ENCODE results near the gene TNFRSF9. TPM values are rescaled to one million over a fixed set of nuclear protein-coding genes. Genes with fewer than 3 reads are reported as not detected.
"Not testable (repeated sequence)": the region's sequence is repeated elsewhere in the genome, so short reads cannot be mapped to it uniquely, and the experiment has no call there.

TNFRSF9 gene
- total RNA-seq, 2 donors from 2014 or later = 0.08 to 0.09 TPM

DNA sequence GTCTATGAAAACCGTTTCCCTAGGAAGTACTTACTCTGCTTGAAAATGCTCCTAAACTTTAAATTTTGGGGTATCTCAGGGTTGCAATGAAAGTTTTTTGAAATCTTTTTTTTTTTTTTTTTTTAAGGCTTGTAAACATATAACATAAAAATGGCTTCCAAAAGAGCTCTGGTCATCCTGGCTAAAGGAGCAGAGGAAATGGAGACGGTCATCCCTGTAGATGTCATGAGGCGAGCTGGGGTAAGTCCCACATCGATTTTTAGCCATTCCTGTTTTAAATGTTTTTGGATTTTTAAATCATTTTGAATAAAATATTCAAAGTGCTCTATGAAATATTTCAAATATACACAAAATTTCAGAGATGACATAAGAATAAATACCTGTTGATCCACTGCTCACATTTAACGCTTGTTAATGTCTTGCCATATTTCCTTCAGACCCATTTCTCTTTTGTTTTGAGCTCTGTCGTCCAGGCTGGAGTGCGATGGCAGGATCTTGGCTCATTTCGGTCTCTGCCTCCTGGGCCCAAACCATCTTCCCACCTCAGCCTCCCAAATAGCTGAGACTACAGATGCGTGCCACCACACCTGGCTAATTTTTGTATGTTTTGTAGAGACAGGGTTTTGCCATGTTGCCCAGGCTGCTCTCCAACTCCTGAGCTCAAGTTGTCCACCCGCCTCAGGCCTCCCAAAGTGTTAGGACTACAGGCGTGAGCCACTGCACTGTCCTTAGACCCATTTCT is 22.2 kb upstream of the TNFRSF9 start:
- DNase-seq (no peak), ATAC-seq (no peak)
- intact Hi-C loops (cut with DNase I) = no loop called here

DNA sequence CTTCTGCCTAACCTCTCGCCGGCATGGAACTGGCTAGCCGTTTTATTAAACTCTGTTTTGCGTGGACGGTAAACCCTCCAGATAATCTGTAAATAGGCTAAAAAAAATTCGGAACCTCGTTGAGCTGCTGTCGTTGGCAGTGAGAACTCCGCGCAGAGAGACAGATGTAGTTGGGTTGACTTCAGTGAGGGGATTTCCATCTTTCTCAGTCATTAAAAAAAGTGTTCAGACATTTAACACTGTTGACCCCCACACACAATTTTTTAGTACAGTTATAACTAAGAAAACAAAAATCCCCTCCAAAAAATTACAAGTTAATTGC is 21.3 kb upstream of the TNFRSF9 start:
- ATAC-seq = no peak
- no peak for DNase-seq
- intact Hi-C loops (cut with DNase I) = no loop called here

DNA sequence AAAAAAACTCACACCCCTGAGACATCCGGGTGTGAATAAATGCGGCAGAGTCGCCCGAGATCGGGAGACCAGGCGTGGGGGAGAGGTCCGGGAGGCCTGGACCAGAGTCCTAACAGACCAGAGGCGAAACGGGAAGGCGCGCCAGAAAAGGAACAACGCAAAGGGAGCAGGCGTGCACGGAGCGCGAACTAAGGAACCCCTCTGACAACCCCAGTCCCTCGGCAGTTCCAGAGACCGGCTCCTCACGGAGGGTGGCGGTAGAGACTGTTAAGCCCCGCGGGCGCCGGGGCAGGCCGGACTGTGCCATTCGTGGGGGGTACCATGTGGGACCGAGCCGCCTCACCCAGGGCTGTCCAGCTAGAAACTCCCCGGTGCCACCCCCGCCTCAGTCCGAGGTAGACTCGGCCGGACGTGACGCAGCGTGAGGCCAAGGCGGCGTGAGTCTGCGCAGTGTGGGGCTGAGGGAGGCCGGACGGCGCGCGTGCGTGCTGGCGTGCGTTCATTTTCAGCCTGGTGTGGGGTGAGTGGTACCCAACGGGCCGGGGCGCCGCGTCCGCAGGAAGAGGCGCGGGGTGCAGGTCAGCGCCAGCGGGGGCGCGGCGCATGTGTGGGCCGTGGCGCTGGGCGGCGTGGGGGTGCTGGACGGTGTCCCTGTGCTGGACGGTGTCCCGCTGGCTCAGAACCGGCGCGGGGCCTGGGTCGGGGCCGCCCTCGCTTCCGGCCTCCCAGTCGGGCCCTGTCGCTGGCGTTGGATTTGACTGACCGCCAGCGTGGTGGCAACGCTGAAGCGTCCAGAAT is 20.8 kb upstream of the TNFRSF9 start, which contains the start of gene PARK7:
Gene PARK7, plus strand, starts transcription at position 496 of the 798 bp plus-strand sequence. CDS start 1,075 bp downstream, outside the sequence.
- intact Hi-C loops (cut with DNase I) = no loop called here
- ATAC-seq (peak; percentile 96 to 97), DNase-seq (peak; percentile 100)

DNA sequence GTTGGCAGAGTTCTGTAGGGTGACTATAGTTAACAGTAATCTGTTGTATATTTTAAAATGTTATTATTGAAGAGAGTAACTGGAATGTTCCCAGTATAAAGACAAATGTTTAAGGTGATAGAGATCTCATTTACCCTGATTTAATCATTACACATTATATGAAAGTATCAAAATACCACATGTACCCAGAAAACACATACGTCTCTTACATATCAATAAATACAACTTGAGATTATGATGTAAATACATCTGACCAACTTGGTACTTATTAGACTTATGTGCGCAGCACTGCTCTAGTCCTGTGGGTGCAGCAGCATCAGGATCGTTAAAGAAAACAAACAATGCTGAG is 20.2 kb upstream of the TNFRSF9 start:
- DNase-seq (no peak), ATAC-seq (no peak)
- intact Hi-C loops (cut with DNase I) = no loop called here

DNA sequence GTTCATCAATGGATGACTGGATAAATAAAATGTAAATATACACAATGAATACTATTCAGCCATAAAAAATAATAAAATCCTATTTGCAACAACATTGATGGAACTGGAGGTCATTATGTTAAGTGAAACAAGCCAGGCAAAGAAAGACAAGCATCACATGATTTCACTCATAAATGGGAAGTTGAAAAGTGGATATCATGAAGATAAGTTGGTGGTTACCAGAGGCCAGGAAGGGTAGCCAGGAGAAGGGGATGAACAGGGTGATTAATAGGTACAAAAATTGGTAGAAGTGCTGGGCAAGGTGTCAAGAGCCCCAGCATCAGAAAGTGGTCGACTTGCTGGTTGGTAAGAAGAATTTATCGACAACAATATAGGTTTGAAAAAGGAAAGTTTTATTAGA is 19.5 kb upstream of the TNFRSF9 start:
- ATAC-seq (no peak), DNase-seq (no peak)
- intact Hi-C loops (cut with DNase I) = no loop called here

DNA sequence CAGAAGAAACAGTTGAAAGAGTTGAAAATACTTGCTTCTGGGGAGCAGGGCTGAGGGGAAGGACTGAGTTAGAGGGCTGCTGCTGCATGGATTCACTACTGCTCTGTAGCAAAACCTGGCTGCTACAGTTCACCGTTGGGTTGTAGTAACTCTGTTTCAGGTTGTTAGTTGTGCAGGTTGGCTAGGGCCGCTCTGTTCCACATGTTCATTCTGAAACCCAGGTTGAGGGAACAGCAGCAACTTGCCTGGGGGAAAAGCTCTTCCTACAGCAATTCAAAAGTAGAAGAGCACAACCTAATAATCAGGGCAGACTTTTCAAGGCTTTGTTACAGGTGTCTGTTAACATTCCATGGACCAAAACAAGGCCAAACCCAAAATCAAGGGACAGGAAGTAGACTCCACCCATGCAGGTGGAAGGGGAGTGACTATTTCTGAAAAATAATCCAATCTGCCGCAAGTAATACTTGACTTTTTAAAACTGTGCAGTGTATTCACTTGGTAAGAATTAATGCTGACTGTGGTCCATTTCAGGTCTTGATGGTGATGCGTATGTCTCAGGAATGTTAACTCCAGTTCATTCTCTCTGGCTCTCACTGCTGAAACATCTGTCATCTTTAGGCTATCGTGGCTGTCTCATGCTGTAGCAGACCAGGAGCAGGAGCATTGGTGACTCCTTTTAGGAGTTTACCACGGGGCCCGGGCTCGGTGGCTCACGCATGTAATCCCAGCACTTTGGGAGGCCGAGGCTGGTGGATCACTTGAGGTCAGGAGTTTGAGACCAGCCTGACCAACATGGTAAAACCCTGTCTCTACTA is 15.8 kb upstream of the TNFRSF9 start:
- no peak for DNase-seq
- intact Hi-C loops (cut with DNase I) = no loop called here
- no peak for ATAC-seq

DNA sequence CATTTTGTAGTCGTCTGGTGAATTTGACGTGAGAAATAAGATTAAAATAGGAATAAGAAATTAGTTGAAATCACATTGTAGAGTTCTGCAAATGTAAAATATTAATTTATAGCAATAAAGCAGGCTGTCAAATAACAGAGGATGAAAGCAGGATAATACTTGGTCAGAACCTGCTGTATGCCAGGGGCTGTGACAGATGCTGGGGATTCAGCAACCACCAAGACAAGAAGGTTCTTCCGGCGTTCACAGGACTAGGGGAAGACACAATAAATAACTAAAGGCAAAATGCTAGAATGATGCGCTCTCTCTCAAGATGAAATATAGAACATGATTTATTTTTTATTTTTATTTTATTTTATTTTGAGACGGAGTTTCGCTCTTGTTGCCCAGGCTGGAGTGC is 14.0 kb upstream of the TNFRSF9 start:
- no peak for ATAC-seq
- intact Hi-C loops (cut with DNase I) = no loop called here
- DNase-seq = no peak

DNA sequence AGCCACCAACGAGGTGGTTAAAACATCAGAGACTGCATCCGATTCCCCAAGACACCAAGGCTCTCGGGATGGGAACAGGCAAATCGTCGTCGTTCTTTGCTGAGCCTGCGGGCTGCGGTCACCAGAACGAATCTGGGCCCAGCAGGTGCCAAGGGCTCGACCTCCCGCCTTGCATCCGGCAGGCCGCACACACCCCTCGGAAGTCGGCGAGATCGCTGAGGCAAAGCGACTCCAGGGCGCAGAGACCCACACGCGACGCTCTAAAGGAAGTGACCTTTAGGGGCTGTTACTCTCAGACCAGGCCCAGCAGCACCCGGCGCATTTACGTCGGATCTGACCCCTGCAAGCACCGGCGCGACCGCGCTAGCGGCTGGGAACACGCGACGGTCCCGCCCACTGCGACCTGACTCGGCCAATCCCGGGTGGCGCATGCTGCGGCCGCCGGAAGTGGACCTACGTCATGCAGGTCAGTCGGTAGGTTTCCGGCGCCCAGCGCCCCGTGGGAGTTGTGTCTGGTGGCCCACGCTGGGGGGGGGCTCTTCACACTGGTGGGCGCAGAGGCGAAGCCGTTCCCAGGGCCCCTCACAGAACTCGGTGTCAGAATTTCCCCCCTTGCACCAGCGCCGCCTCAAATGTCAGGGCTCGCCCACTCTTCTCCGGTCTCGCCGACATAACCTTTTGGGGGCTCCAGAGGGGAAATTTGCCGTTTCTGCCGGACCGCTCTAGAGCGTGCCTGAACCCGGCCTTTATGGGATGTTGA is 13.4 kb upstream of the TNFRSF9 start:
- DNase-seq = peak; percentile 99
- peak; percentile 99 to 100 for ATAC-seq
- intact Hi-C loops (cut with DNase I) = no loop called here

DNA sequence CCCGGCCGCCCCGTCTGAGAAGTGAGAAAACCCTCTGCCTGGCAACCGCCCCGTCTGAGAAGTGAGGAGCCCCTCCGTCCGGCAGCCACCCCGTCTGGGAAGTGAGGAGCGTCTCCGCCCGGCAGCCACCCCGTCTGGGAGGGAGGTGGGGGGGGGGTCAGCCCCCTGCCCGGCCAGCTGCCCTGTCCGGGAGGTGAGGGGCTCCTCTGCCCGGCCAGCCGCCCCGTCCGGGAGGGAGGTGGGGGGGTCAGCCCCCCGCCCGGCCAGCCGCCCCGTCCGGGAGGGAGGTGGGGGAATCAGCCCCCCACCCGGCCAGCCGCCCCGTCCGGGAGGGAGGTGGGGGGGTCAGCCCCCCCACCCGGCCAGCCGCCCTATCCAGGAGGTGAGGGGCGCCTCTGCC is 12.2 kb upstream of the TNFRSF9 start:
- intact Hi-C loops (cut with DNase I); DNase-seq; ATAC-seq: not testable (repeated sequence)

DNA sequence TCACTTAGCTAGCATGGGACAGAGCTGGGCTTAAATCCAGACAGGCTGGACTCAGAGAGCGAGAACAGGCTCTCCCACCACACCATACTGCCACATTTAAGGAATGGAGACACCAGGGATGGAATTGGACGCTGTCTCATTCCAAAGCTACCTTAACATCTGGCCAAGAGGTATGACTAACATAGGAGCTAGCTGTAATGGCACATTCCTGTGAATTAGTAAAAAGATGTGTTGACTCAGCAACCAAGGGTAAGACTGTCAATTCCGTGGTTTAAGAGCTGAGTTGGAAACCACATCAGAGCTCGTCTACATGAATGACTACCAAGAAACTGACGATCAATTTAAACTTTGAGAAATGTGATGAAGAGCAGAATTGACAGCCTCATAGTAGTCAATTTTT is 8.3 kb upstream of the TNFRSF9 start:
- intact Hi-C loops (cut with DNase I) = no loop called here
- ATAC-seq (no peak), DNase-seq (no peak)

DNA sequence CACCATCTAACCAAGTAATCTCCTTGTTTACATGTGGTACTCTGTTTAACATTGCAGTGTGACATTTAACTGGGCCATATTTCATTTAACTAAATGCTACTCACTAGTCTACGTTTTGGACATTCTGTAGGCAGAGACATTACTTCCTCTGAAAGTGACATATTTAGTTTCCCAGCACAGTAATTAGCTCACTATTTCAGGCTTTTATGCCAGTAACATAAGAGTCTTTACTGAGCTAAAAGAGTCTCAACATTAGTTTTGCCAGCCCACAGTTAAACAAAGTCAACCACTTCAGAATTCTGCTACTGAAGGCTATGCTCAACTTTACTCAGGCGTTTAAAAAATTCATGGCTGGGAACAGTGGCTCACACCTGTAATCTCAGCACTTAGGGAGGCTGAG is 2.6 kb upstream of the TNFRSF9 start:
- intact Hi-C loops (cut with DNase I) = no loop called here
- DNase-seq (no peak), ATAC-seq (no peak)

DNA sequence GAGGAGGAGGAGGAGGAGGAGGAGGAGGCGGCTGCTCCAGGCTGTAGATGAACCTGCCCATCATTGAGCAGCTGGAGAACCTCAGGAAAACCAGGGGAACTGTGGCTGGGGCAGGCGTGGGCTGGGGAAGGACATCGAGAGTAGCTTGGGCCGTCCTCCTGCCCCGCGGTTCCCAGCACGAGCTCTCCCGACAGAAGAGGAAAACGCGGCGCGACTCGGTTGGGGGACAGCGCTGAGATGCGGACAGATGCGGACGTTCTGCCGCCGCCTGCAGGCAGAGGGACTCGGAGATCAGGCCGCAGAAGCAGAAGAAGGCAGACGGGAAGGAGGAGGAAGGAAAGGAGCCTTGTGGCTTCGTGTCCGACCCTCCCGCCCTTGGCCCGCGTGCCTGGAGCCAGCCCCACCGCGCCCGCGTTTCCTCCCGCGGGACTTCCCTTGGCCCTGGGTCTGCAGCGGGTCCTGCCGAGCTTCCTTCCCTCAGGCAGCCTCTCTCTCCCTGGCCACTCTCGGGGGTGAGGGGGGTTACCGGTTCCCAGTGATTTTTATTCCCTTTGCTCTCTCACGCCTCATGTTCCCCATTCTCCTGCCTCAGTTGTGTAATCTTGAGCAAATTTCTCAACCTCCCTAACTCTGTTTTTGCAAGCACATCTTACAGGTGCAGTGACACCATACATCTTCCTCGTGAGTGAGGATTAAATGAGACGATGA is 1.7 kb upstream of the TNFRSF9 start:
- intact Hi-C loops (cut with DNase I) = no loop called here
- ATAC-seq (peak; percentile 81 to 84), DNase-seq (peak; percentile 60)

DNA sequence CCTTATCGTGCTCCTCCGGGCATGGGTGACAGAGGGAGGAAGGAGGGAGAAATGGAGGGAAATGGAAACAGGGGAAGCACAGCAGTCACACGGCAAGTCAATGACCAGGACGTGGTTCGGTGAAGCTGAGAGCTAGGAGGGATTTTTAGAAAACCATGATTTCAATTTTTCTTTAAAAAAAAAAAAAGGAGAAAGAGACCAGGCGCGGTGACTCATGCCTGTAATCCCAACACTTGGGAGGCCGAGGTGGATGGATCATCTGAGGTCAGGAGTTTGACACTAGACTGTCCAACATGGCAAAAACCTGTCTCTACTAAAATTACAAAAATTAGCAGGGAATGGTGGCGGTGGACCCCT is 776 bp upstream of the TNFRSF9 start:
- peak in 1 of 2 donors; percentile 48 for ATAC-seq
- no peak for DNase-seq
- intact Hi-C loops (cut with DNase I) = no loop called here

DNA sequence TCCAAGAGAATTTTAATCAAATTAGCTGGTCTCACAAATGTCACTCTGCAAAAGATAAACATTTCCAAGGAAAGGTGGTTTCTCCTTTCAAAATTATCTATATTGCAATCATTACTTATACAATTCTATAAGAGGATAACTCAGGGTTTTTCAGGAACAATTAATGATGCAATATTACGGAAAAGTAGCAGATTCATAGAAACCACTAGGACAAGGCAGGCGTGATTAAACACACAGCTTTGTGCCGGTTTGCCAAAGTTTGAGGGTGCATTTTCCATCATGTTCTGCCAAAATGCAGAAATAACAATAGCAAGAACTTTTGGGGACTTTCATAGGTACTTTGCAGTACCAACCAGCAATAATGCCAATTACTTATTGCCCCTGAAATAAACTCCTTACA is 605 bp downstream of the TNFRSF9 start:
- no peak for ATAC-seq
- intact Hi-C loops (cut with DNase I) = no loop called here
- no peak for DNase-seq

DNA sequence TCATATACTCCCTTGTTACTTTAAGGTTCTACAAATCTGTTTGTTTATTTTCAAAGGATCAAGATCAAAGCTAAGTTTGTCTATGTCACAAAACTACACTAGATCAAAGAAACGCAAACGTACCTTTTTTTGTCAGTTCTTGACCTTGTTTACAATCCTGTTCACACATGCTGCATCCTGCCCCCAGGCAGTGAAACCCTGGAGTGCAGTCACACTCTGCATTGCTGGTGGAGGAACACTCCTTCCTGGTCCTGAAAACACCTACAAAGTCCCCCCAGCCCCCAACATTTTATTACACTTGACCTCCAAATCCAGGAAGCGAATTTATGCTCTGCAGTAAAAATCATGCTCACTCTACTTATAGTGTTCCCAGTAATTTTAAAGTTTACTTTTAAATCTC is 2.6 kb downstream of the TNFRSF9 start:
- no peak for ATAC-seq
- intact Hi-C loops (cut with DNase I) = no loop called here
- DNase-seq = no peak

DNA sequence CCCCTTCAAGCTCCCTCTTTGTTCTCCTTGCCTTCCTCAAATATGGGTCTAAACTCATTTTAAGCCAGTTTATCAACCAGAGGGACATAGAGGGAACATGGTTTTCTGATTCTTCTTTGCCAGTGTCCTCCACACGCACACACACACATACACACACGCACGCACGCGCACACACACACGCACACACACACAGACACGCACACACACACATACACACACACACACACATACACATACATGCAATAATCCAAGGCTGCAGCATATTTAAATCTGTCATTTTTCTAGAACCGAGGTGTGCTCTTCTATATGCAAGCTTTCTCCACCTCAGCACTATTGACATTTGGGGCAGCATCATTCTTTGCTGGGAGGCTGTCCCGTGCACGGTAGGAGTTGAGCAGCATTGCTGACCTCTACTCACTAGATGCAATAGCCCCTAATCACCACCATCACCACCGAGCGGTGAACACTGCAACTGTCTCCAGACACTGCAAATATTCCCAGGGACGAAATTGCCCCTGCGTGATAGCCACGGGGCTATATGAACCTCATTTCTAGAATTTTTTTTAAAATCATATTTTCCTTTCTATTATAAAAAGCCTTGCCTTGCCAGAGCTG is 8.0 kb downstream of the TNFRSF9 start:
- intact Hi-C loops (cut with DNase I) = no loop called here
- no peak for ATAC-seq
- DNase-seq = no peak

DNA sequence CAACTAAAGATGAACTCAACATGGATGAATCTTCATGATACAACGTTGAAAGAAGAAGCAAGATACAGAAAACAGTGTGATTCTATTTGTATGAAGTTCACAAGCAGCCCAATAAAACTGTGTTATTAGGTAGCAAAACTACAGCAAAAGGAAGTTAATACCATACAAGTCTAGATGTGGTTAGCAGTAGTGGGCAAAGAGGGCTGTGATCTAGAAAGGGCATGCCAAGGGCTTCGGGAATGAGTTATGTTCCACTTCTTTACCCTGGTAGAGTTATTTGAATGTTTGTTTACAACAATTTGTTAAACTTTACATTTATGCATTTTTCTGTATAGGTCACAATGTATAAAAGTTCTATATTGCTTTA is 9.2 kb downstream of the TNFRSF9 start:
- ATAC-seq = no peak
- intact Hi-C loops (cut with DNase I) = no loop called here
- no peak for DNase-seq

DNA sequence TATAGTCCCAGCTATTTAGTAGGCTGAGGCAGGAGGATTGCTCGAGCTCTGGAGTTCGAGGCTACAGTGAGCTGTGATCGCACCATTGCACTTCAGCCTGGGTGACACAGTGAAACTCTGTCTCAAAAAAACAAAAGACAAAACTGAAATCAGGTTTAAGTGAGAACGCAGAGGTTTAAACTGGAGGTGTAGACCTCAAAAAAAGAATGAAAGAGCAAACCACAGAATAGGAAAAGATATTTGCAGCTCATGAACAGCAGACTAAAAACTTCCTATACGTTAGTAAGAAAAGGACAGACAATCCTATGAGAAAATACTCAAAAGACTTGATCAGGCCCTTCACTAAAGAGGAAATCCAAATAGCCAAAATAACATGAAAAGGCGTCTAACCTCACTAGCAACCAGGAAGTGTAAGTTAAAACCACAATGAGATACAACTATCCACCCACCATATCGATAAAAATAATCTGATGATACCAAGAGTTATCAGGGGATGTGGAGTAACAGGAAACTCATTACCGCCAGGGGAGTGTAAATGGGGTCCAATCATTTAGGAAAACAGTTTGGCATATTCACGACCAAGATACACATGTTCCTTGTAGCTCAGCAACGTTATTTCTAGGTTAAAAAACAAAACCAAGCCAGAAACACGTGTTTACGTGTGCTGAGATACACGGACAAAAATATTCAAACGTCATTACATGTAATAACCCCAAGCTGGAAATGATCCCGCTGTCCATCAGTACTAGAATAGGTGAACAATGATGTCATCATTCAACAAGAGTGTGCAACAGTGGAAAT is 9.8 kb downstream of the TNFRSF9 start:
- DNase-seq (no peak), ATAC-seq (no peak)
- intact Hi-C loops (cut with DNase I) = no loop called here

Data from left cardiac atrium (tissue), 4 donors.